Transverse colon (tissue), 4 donors: ENCODE results near the gene CCR2.

Source experiments
- CTCF ChIP-seq, 5 experiments: fragments of 200-600 bp in 3 of 5; fragments of 450-650 bp in 2 of 5; sonication (generic) in 3 of 5; IDR thresholded peaks; 1 replicate in 2 of 5; 2 replicates in 3 of 5; pipeline ENCODE4 v1.5.1; 2016 to 2017; ENCODE audit warnings: antibody characterized with exemption in 5 of 5, inconsistent platforms in 3 of 5, mild to moderate bottlenecking in 2 of 5, moderate library complexity in 1 of 5
- POLR2A ChIP-seq: fragments of 450-650 bp; IDR thresholded peaks from one replicate; pipeline ENCODE4 v1.6.1; 2016; ENCODE audit warnings: antibody characterized with exemption, mild to moderate bottlenecking, moderate library complexity
- POLR2AphosphoS5 ChIP-seq, 3 donors: sonication (generic); formaldehyde crosslinking; IDR thresholded peaks; one replicate each; pipeline ENCODE4 v1.6.1; 2016; ENCODE audit warnings: antibody characterized with exemption in 3 of 3

- TF ChIP-seq CTCF (IDR thresholded peaks at IDR 0.05), result no peak
- no peak for TF ChIP-seq POLR2A
- no peak for TF ChIP-seq POLR2AphosphoS5 (IDR thresholded peaks at IDR 0.05)
These were observed 39.4 kb upstream of the CCR2 start for GRCh38 chr3:46314517-46314916.
